Stomach smooth muscle (tissue), 2 donors: Measurements from ENCODE around the gene GRIP2.

ENCODE experiments used
- H3K27ac ChIP-seq: one replicate; pipeline ENCODE4 v1.7.0; 2013; ENCODE audit warnings: mild to moderate bottlenecking, low read length, inconsistent platforms
- H3K27me3 ChIP-seq, 2 donors: one replicate each; pipeline ENCODE4 v1.7.0; 2013; ENCODE audit warnings: low read length in 2 of 2; ENCODE audit not compliant: insufficient read depth in 2 of 2, control insufficient read depth in 1 of 2
- H3K36me3 ChIP-seq, 2 donors: one replicate each; pipeline ENCODE4 v1.7.0; 2013; ENCODE audit warnings: low read length in 2 of 2; ENCODE audit not compliant: control insufficient read depth in 2 of 2, insufficient read depth in 2 of 2
- H3K4me1 ChIP-seq: one replicate; pipeline ENCODE4 v1.7.0; 2013; ENCODE audit warnings: low read length; ENCODE audit not compliant: control insufficient read depth, insufficient read depth
- H3K4me3 ChIP-seq, 2 donors: one replicate each; pipeline ENCODE4 v1.7.0; 2013; ENCODE audit warnings: low read length in 2 of 2
- H3K9ac ChIP-seq, 2 donors: one replicate each; pipeline ENCODE4 v1.7.0; 2013; ENCODE audit warnings: low read length in 2 of 2, mild to moderate bottlenecking in 1 of 2
- H3K9me3 ChIP-seq, 2 donors: one replicate each; pipeline ENCODE4 v1.7.0; 2013; ENCODE audit warnings: low read length in 2 of 2; ENCODE audit not compliant: control insufficient read depth in 2 of 2
- donor health status: healthy.
- donor health status: Pancreatic carcinoma.

GRIP2 gene

DNA sequence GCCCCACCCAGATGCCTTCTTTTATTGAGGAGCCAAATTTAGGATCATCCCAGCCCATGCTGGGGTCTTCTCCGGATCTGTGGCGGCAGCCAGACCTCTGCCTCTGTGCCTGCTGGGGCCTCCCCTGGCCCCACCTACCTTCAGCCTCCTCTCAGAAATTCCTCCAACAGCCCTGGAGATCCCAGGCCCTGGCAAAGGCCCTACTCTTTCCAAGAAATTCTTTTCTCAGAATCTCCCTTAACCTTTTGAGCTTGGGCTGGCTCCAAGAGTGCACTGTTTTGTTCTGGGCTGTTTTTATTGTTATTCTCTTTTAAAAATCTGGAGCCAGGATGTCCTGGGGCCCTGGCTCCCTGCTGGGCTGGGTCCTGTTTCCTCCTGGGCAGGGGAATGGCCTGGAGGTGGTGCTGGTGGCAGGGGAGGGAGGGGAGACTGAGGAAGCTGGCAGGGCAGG is 57.8 kb downstream of the GRIP2 start:
- Histone ChIP-seq H3K9me3 (no peaks in the 10 kb centered on the region), H3K4me3 (no peak overlapping the region), H3K4me1 (peaks cover 12% of the 10 kb centered on the region), H3K27me3 (no peaks in the 10 kb centered on the region), H3K36me3 (peaks cover 3 to 20% of the 10 kb centered on the region in 2 donors), H3K27ac (no peak overlapping the region), H3K9ac (no peak overlapping the region)

DNA sequence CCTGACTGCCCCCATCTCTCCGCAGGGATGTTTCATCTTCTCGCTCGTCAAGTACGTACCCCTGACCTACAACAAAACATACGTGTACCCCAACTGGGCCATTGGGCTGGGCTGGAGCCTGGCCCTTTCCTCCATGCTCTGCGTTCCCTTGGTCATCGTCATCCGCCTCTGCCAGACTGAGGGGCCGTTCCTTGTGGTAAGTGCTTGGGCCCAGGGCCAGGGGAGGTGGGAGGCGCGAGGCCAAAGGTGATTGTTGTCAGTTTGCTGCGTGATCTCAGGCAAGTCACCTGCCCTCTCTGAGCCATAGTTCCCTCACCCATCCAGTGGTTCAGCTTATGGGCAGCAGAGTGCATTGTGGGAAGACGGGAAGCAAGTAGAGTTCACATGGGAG is 58.5 kb downstream of the GRIP2 start:
- Histone ChIP-seq H3K4me1 (peaks cover 12% of the 10 kb centered on the region), H3K36me3 (peaks cover 3 to 21% of the 10 kb centered on the region in 2 donors), H3K9ac (no peak overlapping the region), H3K4me3 (no peak overlapping the region), H3K9me3 (no peaks in the 10 kb centered on the region), H3K27me3 (no peaks in the 10 kb centered on the region), H3K27ac (no peak overlapping the region)

DNA sequence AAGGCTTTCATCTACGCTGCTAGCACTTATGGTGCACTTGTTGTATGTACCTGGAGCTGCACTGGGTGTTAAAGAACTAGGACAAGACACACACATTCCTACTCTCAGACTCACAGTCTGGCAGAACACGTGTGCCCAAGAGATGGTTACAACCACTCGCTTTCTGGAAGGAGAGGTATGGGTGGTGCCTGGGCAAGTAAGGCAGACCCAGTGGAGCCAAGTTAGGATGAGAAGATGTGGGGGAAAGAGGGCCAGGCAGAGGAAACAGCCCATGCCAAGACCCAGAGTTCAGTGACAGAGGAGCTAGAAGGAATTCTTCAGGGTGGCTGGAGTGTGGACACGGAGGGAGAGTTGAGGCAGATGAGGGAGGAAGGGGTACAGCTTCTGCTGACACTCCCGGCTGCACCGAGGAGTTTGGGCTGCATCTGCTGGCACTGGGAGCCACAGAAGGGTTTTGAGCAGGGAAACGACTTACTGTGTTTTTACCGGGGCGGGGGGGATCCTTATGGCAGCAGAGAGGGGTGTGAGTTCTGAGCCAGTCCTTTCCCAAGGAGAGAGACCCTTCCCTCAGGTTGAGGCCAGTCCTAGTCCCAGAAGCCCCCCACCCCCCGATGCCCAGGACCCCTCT is 59.0 kb downstream of the GRIP2 start:
- Histone ChIP-seq H3K9ac (no peak overlapping the region), H3K4me3 (no peak overlapping the region), H3K9me3 (no peaks in the 10 kb centered on the region), H3K4me1 (peaks cover 12% of the 10 kb centered on the region), H3K36me3 (peaks cover 7 to 21% of the 10 kb centered on the region in 2 donors), H3K27me3 (no peaks in the 10 kb centered on the region), H3K27ac (no peak overlapping the region)

DNA sequence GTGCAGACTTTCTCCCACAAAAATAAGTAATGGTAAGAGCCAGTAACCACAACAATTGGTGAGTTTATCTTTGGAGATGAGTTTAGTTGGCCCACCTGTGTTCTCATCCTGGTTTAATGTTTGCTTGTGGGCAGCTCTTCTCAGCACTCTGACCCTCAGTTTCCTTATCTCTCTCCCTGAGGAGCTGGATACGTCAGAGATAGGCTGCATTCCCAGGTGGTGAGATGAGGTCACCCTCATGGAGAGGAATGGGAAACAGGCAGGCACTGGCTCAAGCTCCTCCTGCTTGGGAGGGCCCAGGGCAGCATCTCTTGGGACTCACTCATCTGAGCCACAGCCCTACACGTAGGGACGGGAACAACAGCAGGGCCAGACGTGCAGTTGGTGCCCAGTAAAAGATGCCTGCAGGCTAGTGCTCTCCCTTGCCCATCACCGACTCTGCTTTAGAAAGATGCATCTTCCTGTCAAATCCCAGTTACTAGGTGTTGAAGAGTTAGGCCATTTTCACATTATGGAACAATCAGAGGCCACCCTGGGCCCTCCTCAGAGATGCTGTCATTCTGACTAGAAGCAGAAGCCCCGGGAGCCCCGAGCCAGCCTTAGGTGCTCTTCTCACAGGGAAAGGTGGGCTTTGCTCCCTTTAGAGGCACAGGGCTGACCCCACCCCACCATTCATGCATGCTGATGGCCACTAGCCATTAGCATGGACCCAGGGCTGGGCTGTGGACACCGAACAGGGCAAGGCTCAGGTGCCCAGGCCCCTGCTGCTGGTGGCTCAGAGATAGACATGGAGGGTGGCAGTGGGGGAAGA is 59.7 kb downstream of the GRIP2 start:
- Histone ChIP-seq H3K9me3 (no peaks in the 10 kb centered on the region), H3K27ac (no peak overlapping the region), H3K27me3 (no peaks in the 10 kb centered on the region), H3K9ac (no peak overlapping the region), H3K4me1 (peaks cover 12% of the 10 kb centered on the region), H3K4me3 (no peak overlapping the region), H3K36me3 (peaks cover 7 to 19% of the 10 kb centered on the region in 2 donors)

DNA sequence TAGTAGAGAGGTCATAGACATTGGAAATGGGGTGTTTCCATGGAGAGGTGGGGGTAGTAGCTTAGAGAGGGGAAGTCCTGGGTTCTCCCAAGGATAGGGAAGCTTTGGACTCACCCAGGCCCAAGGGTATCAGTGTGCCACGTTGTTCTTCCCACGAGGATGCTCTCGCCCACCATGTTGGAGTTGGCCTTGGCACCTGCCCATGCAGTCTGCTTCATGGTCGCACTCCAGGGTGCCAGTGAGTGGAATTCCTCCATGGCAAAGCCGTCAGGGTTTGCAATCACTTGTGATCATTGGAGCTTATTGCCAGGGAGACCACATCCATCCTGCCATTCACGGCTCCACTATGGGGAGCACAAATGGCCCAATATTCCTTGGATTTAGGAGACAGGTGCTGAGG is 60.6 kb downstream of the GRIP2 start:
- peaks cover 7 to 19% of the 10 kb centered on the region in 2 donors for H3K36me3 ChIP-seq

DNA sequence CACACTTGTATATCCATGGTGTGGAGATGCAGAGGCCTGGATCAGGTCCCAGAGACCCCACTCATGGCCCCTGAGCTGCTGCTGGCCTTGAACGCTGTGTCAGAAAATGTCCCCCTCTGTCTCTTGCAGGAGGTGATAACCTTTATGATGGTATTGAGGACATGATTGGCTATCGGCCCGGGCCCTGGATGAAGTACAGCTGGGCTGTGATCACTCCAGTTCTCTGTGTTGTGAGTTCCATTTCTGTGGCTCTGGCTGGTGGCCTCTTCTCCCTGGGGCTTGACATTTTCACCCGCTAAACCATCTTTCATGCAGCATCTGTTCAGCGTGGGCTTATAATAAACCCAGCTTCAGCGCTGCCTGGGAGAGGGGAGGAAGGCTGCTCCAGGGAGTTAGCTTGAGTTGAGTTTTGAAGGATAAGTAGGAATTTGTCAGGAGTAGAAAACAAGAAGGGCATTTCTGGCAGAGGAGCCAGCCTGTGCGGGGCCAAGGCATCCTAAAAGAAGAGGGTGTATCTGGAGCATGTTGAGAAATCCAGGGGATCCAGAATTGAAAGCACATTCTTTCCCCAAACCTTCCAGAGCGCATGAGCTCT is 61.1 kb downstream of the GRIP2 start:
- Histone ChIP-seq H3K36me3 (peaks cover 7 to 18% of the 10 kb centered on the region in 2 donors), H3K9me3 (no peaks in the 10 kb centered on the region), H3K9ac (no peak overlapping the region), H3K27me3 (no peaks in the 10 kb centered on the region), H3K4me3 (no peak overlapping the region), H3K27ac (no peak overlapping the region), H3K4me1 (peaks cover 12% of the 10 kb centered on the region)

More for the DNA sequence above, 60.6 kb downstream of the GRIP2 start:
- Histone ChIP-seq H3K9me3 (no peaks in the 10 kb centered on the region), H3K27ac (no peak overlapping the region), H3K27me3 (no peaks in the 10 kb centered on the region), H3K4me1 (peaks cover 12% of the 10 kb centered on the region), H3K4me3 (no peak overlapping the region), H3K9ac (no peak overlapping the region)

DNA sequence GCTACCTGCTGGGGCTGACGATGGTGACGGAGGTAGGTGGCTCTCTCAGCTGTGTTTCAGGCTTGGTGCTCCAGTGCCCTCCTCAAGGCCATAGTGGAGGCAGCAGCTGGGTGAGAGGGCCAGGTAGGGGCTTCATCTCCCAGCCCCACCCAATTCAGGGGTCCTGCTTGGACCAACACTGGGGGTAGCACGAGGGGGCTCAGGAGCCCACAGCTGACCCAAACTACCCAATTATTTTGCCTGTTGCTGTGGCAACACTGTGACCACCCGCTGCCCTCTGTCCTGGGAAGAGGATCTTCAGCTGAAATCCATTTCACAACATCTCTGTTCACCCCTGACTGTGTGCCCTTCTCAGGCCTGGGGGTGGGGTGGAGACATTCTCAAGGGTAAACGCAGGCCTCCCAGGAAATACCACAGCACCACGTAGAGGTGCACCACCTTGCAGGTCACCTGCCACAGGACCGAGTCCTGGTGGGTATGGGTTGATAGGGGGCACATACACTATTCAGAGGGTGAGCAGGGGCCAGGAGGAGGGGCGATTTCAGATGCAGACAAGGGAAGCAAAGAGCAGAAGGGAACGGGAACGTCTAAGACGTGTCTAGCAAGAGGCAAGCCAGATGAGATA is 62.7 kb downstream of the GRIP2 start:
- Histone ChIP-seq H3K36me3 (peaks cover 7 to 19% of the 10 kb centered on the region in 2 donors), H3K4me1 (peaks cover 14% of the 10 kb centered on the region), H3K9ac (no peak overlapping the region), H3K27ac (no peak overlapping the region), H3K4me3 (no peak overlapping the region), H3K9me3 (no peaks in the 10 kb centered on the region), H3K27me3 (no peaks in the 10 kb centered on the region)

DNA sequence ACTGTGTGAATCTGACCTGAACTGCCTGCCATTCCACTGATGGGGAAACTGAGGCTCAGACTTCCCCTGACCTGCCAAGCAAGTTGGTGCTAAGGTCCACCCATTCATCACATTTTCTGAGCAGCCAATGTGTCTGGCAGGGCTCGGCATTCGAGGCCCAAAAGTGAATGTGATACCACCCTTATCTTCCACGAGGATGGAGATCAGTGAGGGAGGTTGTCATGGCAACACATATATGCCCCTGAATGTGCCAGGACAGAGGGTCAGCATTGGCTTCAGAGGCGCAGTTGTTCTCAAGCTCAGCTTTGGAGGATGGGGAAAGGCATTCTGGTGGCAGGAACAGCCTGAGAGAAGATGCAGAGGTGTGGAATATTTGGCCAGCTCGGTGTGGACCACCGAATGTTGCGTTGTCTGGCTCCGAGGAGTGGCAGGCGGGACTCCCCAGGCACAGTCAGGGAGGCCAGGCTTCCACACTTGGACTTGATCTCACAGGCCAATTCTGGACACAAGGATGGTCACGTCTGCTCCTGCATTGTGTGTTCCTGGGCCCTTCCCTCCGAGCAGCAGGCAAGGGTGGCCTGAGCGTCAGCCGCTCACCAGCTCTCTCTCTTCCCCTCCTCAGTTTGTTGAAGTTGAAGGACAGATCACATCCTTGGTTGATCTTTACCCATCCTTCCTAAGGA is 63.4 kb downstream of the GRIP2 start:
- Histone ChIP-seq H3K36me3 (peaks cover 7 to 16% of the 10 kb centered on the region in 2 donors), H3K4me1 (peaks cover 7% of the 10 kb centered on the region), H3K27ac (no peak overlapping the region), H3K9ac (no peak overlapping the region), H3K4me3 (no peak overlapping the region), H3K27me3 (no peaks in the 10 kb centered on the region), H3K9me3 (no peaks in the 10 kb centered on the region)

DNA sequence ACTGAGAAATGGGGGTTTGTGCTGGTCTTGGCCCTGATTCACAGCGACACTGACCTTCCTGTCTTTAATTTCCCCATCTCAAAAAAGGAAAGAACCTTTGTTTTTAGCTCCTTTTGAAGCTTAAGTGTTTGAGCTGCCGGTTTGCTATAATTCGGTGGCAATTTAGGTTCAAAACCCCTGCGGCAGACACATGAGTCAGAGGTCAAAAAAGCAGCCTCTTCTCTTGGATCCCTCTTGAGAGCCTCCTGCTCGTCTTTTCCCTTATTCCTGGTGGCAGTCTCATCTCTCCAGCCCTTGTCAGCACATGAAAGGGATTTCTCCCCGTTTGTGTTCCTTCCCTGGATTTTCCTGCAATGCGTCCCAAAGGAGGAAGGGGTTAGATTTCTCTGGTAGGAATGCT is 64.5 kb downstream of the GRIP2 start:
- Histone ChIP-seq H3K9me3 (no peaks in the 10 kb centered on the region), H3K27ac (no peak overlapping the region), H3K4me1 (peaks cover 6% of the 10 kb centered on the region), H3K36me3 (peaks cover 7 to 15% of the 10 kb centered on the region in 2 donors), H3K4me3 (no peak overlapping the region), H3K27me3 (no peaks in the 10 kb centered on the region), H3K9ac (no peak overlapping the region)

DNA sequence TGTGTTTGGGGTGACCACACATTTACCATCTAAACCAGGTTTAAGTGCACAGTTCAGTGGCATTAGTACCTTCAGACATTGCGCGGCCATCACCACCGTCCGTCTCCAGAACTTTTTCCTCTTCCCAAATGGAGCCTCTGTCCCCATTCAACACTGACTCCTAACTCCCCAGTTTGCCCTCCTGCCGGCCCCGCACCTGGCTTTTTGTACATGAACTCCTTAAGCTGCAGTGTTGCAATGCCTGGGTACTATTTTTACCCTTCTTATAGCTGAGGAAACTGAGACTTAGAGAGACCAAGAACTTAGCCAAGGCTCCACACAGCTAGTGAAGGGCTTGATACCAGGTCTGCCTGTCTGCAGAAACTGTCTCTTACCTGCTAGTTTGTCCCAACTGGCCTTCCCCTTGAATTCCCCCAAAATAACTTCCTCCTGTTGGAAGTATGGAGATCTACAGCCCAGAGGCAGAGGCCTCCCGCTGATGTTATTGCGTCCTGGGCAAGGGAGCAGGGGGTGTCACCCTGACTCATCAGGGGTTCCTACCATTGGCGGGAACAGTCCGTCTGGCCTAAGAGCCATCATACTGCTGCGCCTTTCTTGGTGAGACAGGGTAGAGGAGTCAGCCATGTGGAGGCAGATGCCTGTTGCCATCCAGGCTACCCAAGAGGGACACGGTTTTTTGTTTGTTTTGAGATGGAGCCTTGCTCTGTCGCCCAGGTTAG is 65.6 kb downstream of the GRIP2 start:
- H3K27ac ChIP-seq, result no peak overlapping the region
- no peaks in the 10 kb centered on the region for H3K9me3 ChIP-seq
- H3K36me3 ChIP-seq, result peaks cover 4 to 15% of the 10 kb centered on the region in 2 donors
- H3K9ac ChIP-seq, result no peak overlapping the region
- H3K4me3 ChIP-seq, result no peak overlapping the region
- H3K27me3 ChIP-seq, result no peaks in the 10 kb centered on the region
- H3K4me1 ChIP-seq, result peaks cover 6% of the 10 kb centered on the region
